Measurements from ENCODE around the gene KRT6C. TPM values are rescaled to one million over a fixed set of nuclear protein-coding genes. Genes with fewer than 3 reads are reported as not detected.
"Not testable (repeated sequence)": the region's sequence is repeated elsewhere in the genome, so short reads cannot be mapped to it uniquely, and the experiment has no call there.

Gene KRT6C
- total RNA-seq, 1 donor, result not detected

GRCh38 chr12:52448228-52448627, 25.4 kb downstream of the KRT6C start:
- H3K4me1 ChIP-seq (ENCODE audit: insufficient read depth, low read length), result no peaks in the 10 kb centered on the region
- H3K9me3 ChIP-seq (ENCODE audit: low read depth, low read length), result no peaks in the 10 kb centered on the region
- no peak overlapping the region for H3K4me3 ChIP-seq (ENCODE audit: low read length)

DNA sequence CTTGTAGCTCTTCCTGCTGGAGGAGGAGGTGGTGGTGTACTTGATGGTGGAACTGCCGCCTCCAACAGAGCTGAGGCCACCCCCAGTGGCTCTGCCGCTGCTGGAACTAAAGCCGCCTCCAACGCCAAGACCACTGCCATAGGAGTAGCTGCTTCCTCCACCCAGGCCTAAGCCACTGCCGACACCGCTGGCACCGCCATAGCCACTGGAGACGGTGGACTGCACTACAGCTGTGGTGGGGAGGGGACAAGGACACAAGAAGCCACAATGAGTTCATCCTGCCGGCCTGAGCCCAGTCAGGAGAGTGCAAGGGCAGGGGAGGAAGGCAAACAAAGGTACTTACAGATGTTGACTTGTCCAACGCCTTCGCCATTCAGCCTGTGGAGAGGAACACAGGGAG, 26.4 kb downstream of the KRT6C start:
- H3K4me1 ChIP-seq (ENCODE audit: insufficient read depth, low read length); H3K27me3 ChIP-seq (ENCODE audit: insufficient read depth, low read length); H3K4me3 ChIP-seq (ENCODE audit: low read length); H3K9me3 ChIP-seq (ENCODE audit: low read depth, low read length): not testable (repeated sequence)

More at GRCh38 chr12:52448228-52448627, 25.4 kb downstream of the KRT6C start:
- H3K27me3 ChIP-seq (ENCODE audit: insufficient read depth, low read length), result no peaks in the 10 kb centered on the region

DNA sequence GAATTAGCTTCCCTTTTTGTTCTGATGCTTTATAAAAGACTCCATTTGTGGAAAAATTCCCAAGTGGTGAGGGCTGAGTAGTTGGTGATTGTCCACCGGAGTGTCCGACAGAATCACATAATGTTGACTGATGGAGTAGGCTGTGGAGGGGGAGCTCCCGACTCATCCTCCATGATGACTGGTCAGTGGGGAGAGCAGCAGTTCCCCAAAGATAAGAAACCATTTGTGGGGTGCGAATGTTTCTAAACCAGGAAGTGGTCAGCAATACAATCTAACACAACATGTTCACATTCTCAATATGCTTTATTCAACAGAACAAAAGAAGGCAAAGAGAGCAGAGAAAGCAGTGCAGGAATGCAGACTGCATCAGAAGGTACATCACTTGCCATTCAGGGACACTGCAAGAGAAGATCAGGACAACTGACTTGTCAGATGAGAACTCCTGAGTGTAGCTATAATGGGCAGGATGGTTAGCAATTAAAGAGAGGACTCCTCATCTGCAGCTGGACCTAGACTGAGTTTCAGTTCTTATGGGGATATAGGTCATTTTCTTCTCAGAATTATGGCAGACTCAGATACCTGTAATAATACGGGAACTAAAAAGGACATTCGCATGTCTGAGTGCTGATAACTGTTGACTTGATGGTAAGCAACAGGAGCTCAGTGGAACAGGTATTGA, 27.1 kb downstream of the KRT6C start:
- Histone ChIP-seq H3K27me3 (ENCODE audit: insufficient read depth, low read length) (peaks cover 3% of the 10 kb centered on the region), H3K4me3 (ENCODE audit: low read length) (no peak overlapping the region), H3K9me3 (ENCODE audit: low read depth, low read length) (no peaks in the 10 kb centered on the region), H3K4me1 (ENCODE audit: insufficient read depth, low read length) (no peaks in the 10 kb centered on the region)

DNA sequence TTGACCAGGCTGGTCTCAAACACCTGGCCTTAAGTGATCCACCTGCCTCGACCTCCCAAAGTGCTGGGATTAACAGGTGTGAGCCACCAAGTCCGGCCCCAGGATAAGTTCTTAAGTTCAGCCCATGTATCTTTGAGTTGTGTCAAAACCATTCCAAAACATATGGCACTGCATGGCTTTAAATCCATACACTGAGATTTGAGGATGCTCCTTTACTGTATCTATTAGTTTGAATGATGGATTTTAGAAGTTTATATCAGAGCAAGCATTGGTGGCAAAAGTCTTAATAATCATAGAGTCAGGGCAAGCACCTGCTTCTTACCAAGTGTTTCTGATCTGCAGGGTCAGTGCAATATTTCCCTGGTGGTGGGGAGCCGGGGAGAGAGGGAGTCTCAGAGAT, 27.7 kb downstream of the KRT6C start:
- no peak overlapping the region for H3K4me3 ChIP-seq (ENCODE audit: low read length)
- peaks cover 3% of the 10 kb centered on the region for H3K27me3 ChIP-seq (ENCODE audit: insufficient read depth, low read length)
- H3K4me1 ChIP-seq (ENCODE audit: insufficient read depth, low read length), result no peaks in the 10 kb centered on the region
- no peaks in the 10 kb centered on the region for H3K9me3 ChIP-seq (ENCODE audit: low read depth, low read length)

DNA sequence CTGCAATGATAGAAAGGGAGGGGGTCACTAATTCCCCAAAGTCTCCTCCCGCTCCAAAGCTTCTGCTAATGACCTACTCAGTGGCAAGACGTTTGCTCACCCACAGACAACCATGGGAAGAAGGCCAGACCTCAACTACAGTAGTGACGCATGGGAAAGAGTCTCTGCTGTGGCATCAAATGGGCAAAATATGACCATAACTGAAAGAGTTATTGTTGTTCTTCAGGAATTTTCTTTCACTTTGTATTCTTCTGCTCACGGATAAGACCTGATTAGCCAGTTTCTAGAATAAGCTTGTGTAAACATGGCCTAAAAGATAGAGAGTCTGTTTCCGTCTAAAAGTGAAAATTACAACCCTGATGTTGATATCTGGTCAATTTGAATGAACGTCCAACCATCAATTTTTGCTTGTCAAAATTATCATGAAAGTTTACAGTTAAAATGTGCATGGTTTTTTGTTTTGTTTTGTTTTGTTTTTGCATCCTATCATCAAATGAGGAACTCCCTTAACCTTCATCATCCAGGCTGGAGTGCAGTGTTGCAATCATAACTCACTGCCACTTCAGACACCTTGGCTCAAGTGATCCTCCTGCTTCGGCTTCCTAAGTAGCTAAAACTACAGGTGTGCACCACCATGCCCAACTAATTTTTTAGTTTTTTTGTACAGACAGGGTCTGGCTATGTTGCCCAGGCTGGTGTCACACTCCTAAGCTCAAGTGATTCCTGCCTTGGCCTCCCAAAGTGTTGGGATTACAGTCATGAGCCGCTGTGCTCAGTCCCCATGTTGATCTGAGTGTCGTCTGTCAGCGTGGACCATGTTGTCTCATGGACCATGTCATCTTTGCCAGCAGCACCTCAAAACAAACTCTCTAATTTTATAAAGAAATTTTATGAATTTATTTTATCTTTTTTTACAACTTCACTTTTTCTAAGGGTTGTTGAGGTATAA, 28.7 kb downstream of the KRT6C start:
- no peaks in the 10 kb centered on the region for H3K9me3 ChIP-seq (ENCODE audit: low read depth, low read length)
- H3K4me1 ChIP-seq (ENCODE audit: insufficient read depth, low read length), result no peaks in the 10 kb centered on the region
- H3K27me3 ChIP-seq (ENCODE audit: insufficient read depth, low read length), result peaks cover 3% of the 10 kb centered on the region
- no peak overlapping the region for H3K4me3 ChIP-seq (ENCODE audit: low read length)

DNA sequence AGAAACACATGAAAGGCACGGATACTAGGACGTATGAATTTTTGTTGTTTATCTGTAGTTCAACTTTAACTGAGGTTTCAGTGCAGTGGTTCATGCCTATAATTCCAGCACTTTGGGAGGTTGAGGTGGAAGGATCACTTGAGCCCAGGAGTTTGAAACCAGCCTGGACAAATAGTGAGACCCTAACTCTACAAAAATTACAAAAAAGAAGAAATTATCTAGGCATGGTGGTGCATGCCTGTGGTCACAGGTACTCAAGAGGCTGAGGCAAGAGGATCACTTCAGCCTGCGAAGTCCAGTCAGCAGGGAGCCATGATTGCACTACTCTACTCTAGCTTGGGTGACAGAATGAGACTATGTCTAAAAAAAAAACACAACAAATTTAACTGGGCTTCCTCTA, 29.6 kb downstream of the KRT6C start:
- Histone ChIP-seq H3K9me3 (ENCODE audit: low read depth, low read length) (no peaks in the 10 kb centered on the region), H3K4me1 (ENCODE audit: insufficient read depth, low read length) (no peaks in the 10 kb centered on the region)

GRCh38 chr12:52442600-52443061, 31.0 kb downstream of the KRT6C start:
- Histone ChIP-seq H3K4me1 (ENCODE audit: insufficient read depth, low read length) (no peaks in the 10 kb centered on the region), H3K27me3 (ENCODE audit: insufficient read depth, low read length) (peaks cover 3% of the 10 kb centered on the region)

More for the DNA sequence above, 29.6 kb downstream of the KRT6C start:
- Histone ChIP-seq H3K27me3 (ENCODE audit: insufficient read depth, low read length) (peaks cover 3% of the 10 kb centered on the region), H3K4me3 (ENCODE audit: low read length) (no peak overlapping the region)

GRCh38 chr12:52441320-52441911, 32.2 kb downstream of the KRT6C start:
- no peaks in the 10 kb centered on the region for H3K4me1 ChIP-seq (ENCODE audit: insufficient read depth, low read length)
- peaks cover 3% of the 10 kb centered on the region for H3K27me3 ChIP-seq (ENCODE audit: insufficient read depth, low read length)
- H3K4me3 ChIP-seq (ENCODE audit: low read length), result no peak overlapping the region
- no peaks in the 10 kb centered on the region for H3K9me3 ChIP-seq (ENCODE audit: low read depth, low read length)

More at GRCh38 chr12:52442600-52443061, 31.0 kb downstream of the KRT6C start:
- Histone ChIP-seq H3K4me3 (ENCODE audit: low read length) (no peak overlapping the region), H3K9me3 (ENCODE audit: low read depth, low read length) (no peaks in the 10 kb centered on the region)

GRCh38 chr12:52440821-52441319, 32.7 kb downstream of the KRT6C start:
- Histone ChIP-seq H3K9me3 (ENCODE audit: low read depth, low read length) (no peaks in the 10 kb centered on the region), H3K27me3 (ENCODE audit: insufficient read depth, low read length) (peaks cover 3% of the 10 kb centered on the region), H3K4me3 (ENCODE audit: low read length) (no peak overlapping the region), H3K4me1 (ENCODE audit: insufficient read depth, low read length) (no peaks in the 10 kb centered on the region)

DNA sequence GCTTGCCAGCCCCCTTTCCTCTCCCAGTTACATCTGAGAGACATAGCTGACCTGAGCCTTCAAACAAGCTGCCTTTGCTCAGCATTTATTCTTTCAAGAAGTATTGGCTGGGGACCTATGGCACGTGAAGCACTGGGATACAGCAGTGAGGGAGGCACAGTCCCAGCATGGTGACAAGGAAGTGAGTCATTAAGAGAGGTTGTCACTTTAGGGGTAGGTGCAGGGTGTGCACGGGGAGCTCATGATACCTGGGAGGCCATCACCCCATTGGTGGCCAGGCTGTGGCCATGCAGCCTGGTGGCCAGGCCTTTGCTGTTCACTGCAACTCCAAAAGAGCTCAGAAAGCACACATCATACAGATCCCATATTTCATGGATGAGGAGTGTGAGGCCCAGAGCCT, 33.8 kb downstream of the KRT6C start:
- H3K4me3 ChIP-seq (ENCODE audit: low read length), result no peak overlapping the region
- H3K4me1 ChIP-seq (ENCODE audit: insufficient read depth, low read length), result no peaks in the 10 kb centered on the region
- H3K27me3 ChIP-seq (ENCODE audit: insufficient read depth, low read length), result peaks cover 3% of the 10 kb centered on the region
- no peaks in the 10 kb centered on the region for H3K9me3 ChIP-seq (ENCODE audit: low read depth, low read length)

DNA sequence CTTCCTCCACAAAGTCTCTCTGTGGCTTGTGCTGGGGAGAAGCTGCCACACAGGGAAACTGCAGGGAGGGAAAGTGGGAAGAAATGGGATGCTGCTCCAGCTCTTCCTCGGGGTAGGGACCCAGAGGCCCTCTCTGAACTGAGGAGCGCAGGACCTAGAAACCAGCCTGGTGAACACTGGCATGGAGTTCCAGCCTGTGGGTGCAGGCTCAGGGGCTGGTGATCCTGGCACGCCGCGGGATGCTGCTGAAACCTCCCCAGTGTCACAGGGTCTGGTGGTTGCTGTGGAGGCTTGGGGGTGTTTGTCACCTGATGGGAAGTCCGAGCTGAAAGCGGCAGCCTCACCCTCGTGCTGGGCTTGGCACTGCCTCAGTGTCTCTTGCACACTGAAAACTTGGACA, 34.2 kb downstream of the KRT6C start:
- Histone ChIP-seq H3K27me3 (ENCODE audit: insufficient read depth, low read length) (peaks cover 3% of the 10 kb centered on the region), H3K9me3 (ENCODE audit: low read depth, low read length) (no peaks in the 10 kb centered on the region), H3K4me3 (ENCODE audit: low read length) (no peak overlapping the region), H3K4me1 (ENCODE audit: insufficient read depth, low read length) (no peaks in the 10 kb centered on the region)

- no peaks in the 10 kb centered on the region for H3K9me3 ChIP-seq (ENCODE audit: low read depth, low read length)
These were observed 35.0 kb downstream of the KRT6C start for GRCh38 chr12:52438305-52439301.

GRCh38 chr12:52437508-52437907, 36.1 kb downstream of the KRT6C start:
- Histone ChIP-seq H3K4me1 (ENCODE audit: insufficient read depth, low read length) (no peaks in the 10 kb centered on the region), H3K27me3 (ENCODE audit: insufficient read depth, low read length) (no peaks in the 10 kb centered on the region), H3K4me3 (ENCODE audit: low read length) (no peak overlapping the region), H3K9me3 (ENCODE audit: low read depth, low read length) (no peaks in the 10 kb centered on the region)

More at GRCh38 chr12:52438305-52439301, 35.0 kb downstream of the KRT6C start:
- Histone ChIP-seq H3K4me3 (ENCODE audit: low read length) (no peak overlapping the region), H3K4me1 (ENCODE audit: insufficient read depth, low read length) (no peaks in the 10 kb centered on the region), H3K27me3 (ENCODE audit: insufficient read depth, low read length) (peaks cover 3% of the 10 kb centered on the region)
